ENCODE data around the gene GNAS-AS1.

GNAS-AS1 gene

GRCh38 chr20:58871533-58872102 lies 20.9 kb upstream of the GNAS-AS1 start:
- TF ChIP-seq CTCF (IDR thresholded peaks at IDR 0.05; ENCODE audit: insufficient read depth, missing control alignments): no peak
- FAIRE-seq (no peak), DNase-seq (ENCODE audit: insufficient read length, low spot score) (no peak)

GRCh38 chr20:58870293-58871014 lies 19.8 kb upstream of the GNAS-AS1 start:
- DNase-seq (ENCODE audit: insufficient read length, low spot score) (no peak), FAIRE-seq (no peak)
- peak; percentile 94 for TF ChIP-seq CTCF (IDR thresholded peaks at IDR 0.05; ENCODE audit: insufficient read depth, missing control alignments)

GRCh38 chr20:58869662-58870227 lies 19.0 kb upstream of the GNAS-AS1 start:
- DNase-seq (ENCODE audit: insufficient read length, low spot score) (no peak), FAIRE-seq (no peak)
- no peak for TF ChIP-seq CTCF (IDR thresholded peaks at IDR 0.05; ENCODE audit: insufficient read depth, missing control alignments)

- no peak for FAIRE-seq
- no peak for DNase-seq (ENCODE audit: insufficient read length, low spot score)
- TF ChIP-seq CTCF (IDR thresholded peaks at IDR 0.05; ENCODE audit: insufficient read depth, missing control alignments): peak; percentile 63
Measured at GRCh38 chr20:58868795-58869194, 18.1 kb upstream of the GNAS-AS1 start.

- FAIRE-seq: no peak
- TF ChIP-seq CTCF (IDR thresholded peaks at IDR 0.05; ENCODE audit: insufficient read depth, missing control alignments): no peak
- DNase-seq (ENCODE audit: insufficient read length, low spot score): no peak
Measured at GRCh38 chr20:58867211-58867610, 16.5 kb upstream of the GNAS-AS1 start.

- TF ChIP-seq CTCF (IDR thresholded peaks at IDR 0.05; ENCODE audit: insufficient read depth, missing control alignments): no peak
- FAIRE-seq (no peak), DNase-seq (ENCODE audit: insufficient read length, low spot score) (no peak)
Measured at GRCh38 chr20:58865843-58866242, 15.1 kb upstream of the GNAS-AS1 start.

GRCh38 chr20:58864346-58864745 lies 13.6 kb upstream of the GNAS-AS1 start:
- FAIRE-seq (no peak), DNase-seq (ENCODE audit: insufficient read length, low spot score) (no peak)
- TF ChIP-seq CTCF (IDR thresholded peaks at IDR 0.05; ENCODE audit: insufficient read depth, missing control alignments): peak; percentile 15
